ENCODE results near the gene FNIP1. TPM values are rescaled to one million over a fixed set of nuclear protein-coding genes. Genes with fewer than 3 reads are reported as not detected.
"Not testable (repeated sequence)": the region's sequence is repeated elsewhere in the genome, so short reads cannot be mapped to it uniquely, and the experiment has no call there.

The FNIP1 gene
- 10 to 100 TPM; 26.8 to 40.0 (median 32.7) TPM for polyA plus RNA-seq (ENCODE audit: low read depth in 6 of 6)

GRCh38 chr5:131796793-131797693 is at the start of gene FNIP1:
Gene FNIP1, minus strand, starts transcription at chr5:131797017. Its CDS starts 96 bp downstream, at chr5:131796921.
- Mint-ChIP-seq H3K36me3 (peaks cover 0 to 4% of the 10 kb centered on the region in 2 donors), H3K27me3 (no peaks in the 10 kb centered on the region), H3K4me1 (peaks cover 19 to 45% (median 32%) of the 10 kb centered on the region in 3 donors), H3K9me3 (no peaks in the 10 kb centered on the region), H3K27ac (peak within 1 kb of the TSS; percentile 96 to 99 (median 99)), H3K4me3 (peak within 1 kb of the TSS; percentile 86 to 98 (median 96))
- DNase-seq (peak; percentile 99), ATAC-seq (ENCODE audit: low read depth in 2 of 2) (peak; percentile 88)

- Mint-ChIP-seq H3K9me3 (peaks cover 9 to 83% (median 75%) of the 10 kb centered on the region in 7 donors), H3K4me3 (no peak overlapping the region), H3K27me3 (peaks cover 0 to 9% (median 0%) of the 10 kb centered on the region in 3 donors), H3K27ac (no peak overlapping the region), H3K36me3 (peaks cover 18 to 59% of the 10 kb centered on the region in 2 donors), H3K4me1 (no peaks in the 10 kb centered on the region)
- ATAC-seq (ENCODE audit: low read depth in 2 of 2) = no peak
- DNase-seq = no peak
Observed at GRCh38 chr5:131846536-131846935, 49.7 kb upstream of the FNIP1 start.

GRCh38 chr5:131845828-131846227 is 49.0 kb upstream of the FNIP1 start:
- Mint-ChIP-seq H3K9me3 (peaks cover 9 to 88% (median 74%) of the 10 kb centered on the region in 7 donors), H3K36me3 (peaks cover 18 to 61% of the 10 kb centered on the region in 2 donors), H3K27ac (no peak overlapping the region), H3K4me1 (no peaks in the 10 kb centered on the region), H3K27me3 (peaks cover 0 to 9% (median 3%) of the 10 kb centered on the region in 3 donors), H3K4me3 (no peak overlapping the region)
- DNase-seq (no peak), ATAC-seq (ENCODE audit: low read depth in 2 of 2) (no peak)

- not testable (repeated sequence) for ATAC-seq (ENCODE audit: low read depth in 2 of 2); H3K4me3 Mint-ChIP-seq; DNase-seq; H3K4me1 Mint-ChIP-seq
- Mint-ChIP-seq H3K27me3 (peaks cover 0 to 33% (median 28%) of the 10 kb centered on the region in 3 donors), H3K27ac (peak overlapping the region in 1 of 6 donors; percentile 51), H3K36me3 (peaks cover 18 to 63% of the 10 kb centered on the region in 2 donors), H3K9me3 (peaks cover 21 to 86% (median 76%) of the 10 kb centered on the region in 7 donors)
Observed at GRCh38 chr5:131842971-131843370, 46.2 kb upstream of the FNIP1 start.

DNA sequence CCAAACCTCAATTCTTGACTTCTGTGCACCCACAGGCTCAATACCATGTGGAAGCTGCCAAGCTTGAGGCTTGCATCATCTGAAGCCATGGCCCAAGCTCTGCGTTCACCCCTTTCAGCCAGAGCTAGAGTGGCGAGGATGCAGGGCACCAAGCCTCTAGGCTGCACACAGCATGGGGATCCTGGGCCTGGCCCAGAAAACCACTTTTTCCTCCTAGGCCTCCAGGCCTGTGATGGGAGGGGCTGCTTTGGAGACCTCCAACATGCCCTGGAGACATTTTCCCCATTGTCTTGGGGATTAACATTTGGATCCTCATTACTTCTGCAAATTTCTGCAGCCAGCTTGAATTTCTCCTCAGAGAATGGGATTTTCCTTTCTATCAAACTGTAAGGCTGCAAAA is 35.9 kb upstream of the FNIP1 start:
- peaks cover 0 to 15% (median 5%) of the 10 kb centered on the region in 7 donors for H3K9me3 Mint-ChIP-seq
- not testable (repeated sequence) for H3K4me3 Mint-ChIP-seq; H3K27ac Mint-ChIP-seq; H3K4me1 Mint-ChIP-seq; ATAC-seq (ENCODE audit: low read depth in 2 of 2); DNase-seq; H3K36me3 Mint-ChIP-seq
- H3K27me3 Mint-ChIP-seq = peaks cover 0 to 32% (median 4%) of the 10 kb centered on the region in 3 donors

- Mint-ChIP-seq H3K9me3 (peaks cover 0 to 11% (median 5%) of the 10 kb centered on the region in 7 donors), H3K27me3 (peaks cover 0 to 13% (median 4%) of the 10 kb centered on the region in 3 donors), H3K36me3 (no peaks in the 10 kb centered on the region), H3K27ac (no peak overlapping the region), H3K4me3 (no peak overlapping the region), H3K4me1 (no peaks in the 10 kb centered on the region)
- ATAC-seq (ENCODE audit: low read depth in 2 of 2) (no peak), DNase-seq (no peak)
Observed at GRCh38 chr5:131825404-131826013, 28.7 kb upstream of the FNIP1 start.

DNA sequence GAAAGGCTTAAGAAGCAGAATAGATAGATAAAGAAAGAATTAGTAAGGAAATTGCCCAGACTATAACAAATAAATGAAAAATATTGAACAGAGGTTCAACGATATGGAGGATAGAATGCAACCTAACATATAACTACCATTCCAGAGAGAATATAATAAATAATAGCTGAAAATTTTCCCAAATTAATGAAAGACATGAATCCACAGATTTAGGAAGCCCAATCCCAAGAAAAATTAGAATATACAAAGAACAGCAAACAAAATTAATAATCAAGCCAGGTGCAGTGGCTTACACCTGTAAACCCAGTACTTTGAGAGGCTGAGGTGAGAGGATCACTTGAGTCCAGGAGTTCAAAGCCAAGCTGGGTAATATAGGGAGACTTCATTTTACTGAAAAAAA is 27.8 kb upstream of the FNIP1 start:
- Mint-ChIP-seq H3K27ac (no peak overlapping the region), H3K4me1 (no peaks in the 10 kb centered on the region), H3K27me3 (peaks cover 0 to 13% (median 4%) of the 10 kb centered on the region in 3 donors), H3K9me3 (peaks cover 0 to 11% (median 5%) of the 10 kb centered on the region in 7 donors), H3K36me3 (no peaks in the 10 kb centered on the region), H3K4me3 (no peak overlapping the region)
- DNase-seq (no peak), ATAC-seq (ENCODE audit: low read depth in 2 of 2) (no peak)

GRCh38 chr5:131821221-131821620 is 24.4 kb upstream of the FNIP1 start:
- H3K4me3 Mint-ChIP-seq = no peak overlapping the region
- H3K9me3 Mint-ChIP-seq = peaks cover 0 to 4% (median 0%) of the 10 kb centered on the region in 7 donors
- DNase-seq (no peak), ATAC-seq (ENCODE audit: low read depth in 2 of 2) (no peak)
- no peaks in the 10 kb centered on the region for H3K36me3 Mint-ChIP-seq
- H3K27ac Mint-ChIP-seq = peak overlapping the region in 1 of 6 donors; percentile 18
- peaks cover 12 to 18% (median 14%) of the 10 kb centered on the region in 3 donors for H3K4me1 Mint-ChIP-seq
- no peaks in the 10 kb centered on the region for H3K27me3 Mint-ChIP-seq

DNA sequence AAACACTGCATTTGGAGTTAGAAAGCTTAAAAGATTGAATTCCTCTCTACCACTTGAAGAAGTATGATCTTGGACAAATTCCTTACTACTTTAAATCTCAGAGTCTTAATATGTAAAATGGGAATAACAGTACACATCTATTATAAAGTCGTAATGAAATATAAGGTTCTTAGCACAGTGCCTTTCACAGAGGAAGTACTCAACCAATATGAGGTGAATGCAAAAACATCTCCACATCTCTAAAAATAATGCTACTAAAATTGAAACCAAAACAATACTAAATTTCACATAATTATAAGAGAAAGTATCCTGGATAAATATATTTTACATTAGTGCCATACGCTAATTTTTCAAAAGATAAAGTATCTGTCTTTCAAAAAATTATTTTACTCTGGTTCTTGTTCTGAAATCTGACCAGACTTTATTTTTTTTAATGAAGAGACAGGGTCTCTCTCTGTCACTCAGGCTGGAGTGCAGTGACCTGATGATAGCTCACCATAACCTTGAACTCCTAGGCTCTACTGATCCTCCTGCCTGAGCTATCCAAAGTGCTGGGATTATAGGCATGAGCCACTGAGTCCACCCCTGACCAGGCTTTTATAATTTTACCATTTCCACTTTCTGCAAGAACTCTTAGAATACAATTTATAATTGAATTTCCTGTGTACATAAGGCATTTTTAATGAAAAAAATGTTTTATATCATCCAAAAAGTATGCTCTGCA is 21.3 kb upstream of the FNIP1 start:
- peak overlapping the region in 7 of 8 donors; percentile 16 to 77 (median 49) for H3K4me3 Mint-ChIP-seq
- ATAC-seq (ENCODE audit: low read depth in 2 of 2) = peak; percentile 32 to 48

DNA sequence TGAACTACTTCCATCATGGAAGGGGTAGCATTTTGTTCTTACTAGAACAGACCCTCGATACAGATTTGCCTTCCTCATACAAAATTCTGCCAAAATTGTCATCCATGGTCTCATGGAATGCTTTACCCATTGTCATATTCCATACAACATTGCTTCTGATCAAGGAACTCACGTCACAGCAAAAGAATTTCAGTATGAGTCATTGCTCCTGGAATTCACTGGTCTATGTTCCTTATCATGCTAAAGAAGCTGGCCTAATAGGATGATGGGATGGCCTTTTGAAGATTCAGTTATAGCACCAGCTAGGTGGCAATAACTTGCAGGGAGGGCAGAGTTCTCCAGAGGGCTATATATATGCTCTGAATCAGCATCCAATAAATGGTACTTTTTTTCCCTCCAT is 18.2 kb upstream of the FNIP1 start:
- Mint-ChIP-seq H3K4me1 (peaks cover 19 to 25% (median 19%) of the 10 kb centered on the region in 3 donors), H3K9me3 (no peaks in the 10 kb centered on the region), H3K27me3 (no peaks in the 10 kb centered on the region), H3K36me3 (no peaks in the 10 kb centered on the region), H3K4me3 (no peak overlapping the region), H3K27ac (peak overlapping the region in 1 of 6 donors; percentile 22)
- ATAC-seq (ENCODE audit: low read depth in 2 of 2) (no peak), DNase-seq (no peak)

More for the DNA sequence above, 21.3 kb upstream of the FNIP1 start:
- peaks cover 12 to 18% (median 14%) of the 10 kb centered on the region in 3 donors for H3K4me1 Mint-ChIP-seq
- no peaks in the 10 kb centered on the region for H3K27me3 Mint-ChIP-seq
- no peaks in the 10 kb centered on the region for H3K9me3 Mint-ChIP-seq
- H3K36me3 Mint-ChIP-seq = no peaks in the 10 kb centered on the region
- peak overlapping the region in 3 of 6 donors; percentile 55 to 68 (median 59) for H3K27ac Mint-ChIP-seq
- DNase-seq = no peak

GRCh38 chr5:131812371-131813160 is 15.7 kb upstream of the FNIP1 start:
- H3K27me3 Mint-ChIP-seq = no peaks in the 10 kb centered on the region
- ATAC-seq (ENCODE audit: low read depth in 2 of 2) (no peak), DNase-seq (no peak)
- H3K36me3 Mint-ChIP-seq = no peaks in the 10 kb centered on the region
- peaks cover 7 to 12% (median 8%) of the 10 kb centered on the region in 3 donors for H3K4me1 Mint-ChIP-seq
- no peak overlapping the region for H3K4me3 Mint-ChIP-seq
- H3K27ac Mint-ChIP-seq = no peak overlapping the region
- H3K9me3 Mint-ChIP-seq = no peaks in the 10 kb centered on the region

DNA sequence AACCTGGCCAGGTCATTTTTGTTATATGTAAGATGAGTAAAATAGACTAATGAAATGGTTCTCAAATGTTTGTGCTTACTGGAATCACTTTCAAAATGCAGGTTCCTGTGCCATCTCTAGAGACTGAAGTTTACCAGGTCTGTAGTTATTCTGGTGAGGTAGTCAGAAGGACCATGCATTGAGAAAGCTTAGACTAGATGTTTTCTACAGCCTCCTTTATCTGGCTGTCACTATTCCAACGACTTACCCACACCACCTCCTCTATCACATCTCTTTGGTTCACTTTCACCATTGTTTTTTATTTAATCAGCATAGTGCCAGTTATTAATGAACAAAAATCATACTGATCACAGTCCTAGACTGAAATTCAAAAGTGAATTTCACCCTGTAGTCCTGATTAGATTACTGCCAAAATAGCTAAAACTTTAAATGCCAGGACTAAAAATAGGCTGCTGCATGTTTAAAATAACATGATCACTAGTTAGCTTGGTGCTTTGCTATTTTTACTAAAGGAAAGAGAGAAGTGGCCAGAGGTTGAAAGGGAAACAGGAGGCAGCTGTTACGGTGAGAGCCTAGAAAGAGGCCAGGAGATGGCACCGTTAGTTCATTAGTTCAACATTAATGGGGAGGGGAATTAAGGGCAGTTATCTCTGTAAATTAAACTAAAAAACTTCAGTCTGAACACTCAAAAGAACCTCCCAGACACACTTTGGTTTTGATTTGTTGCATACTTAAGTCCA is 13.9 kb upstream of the FNIP1 start:
- no peaks in the 10 kb centered on the region for H3K27me3 Mint-ChIP-seq
- no peaks in the 10 kb centered on the region for H3K36me3 Mint-ChIP-seq
- H3K27ac Mint-ChIP-seq = peak overlapping the region in 2 of 6 donors; percentile 1 to 19
- ATAC-seq (ENCODE audit: low read depth in 2 of 2) = peak; percentile 27 to 48
- peak overlapping the region in 1 of 8 donors; percentile 4 for H3K4me3 Mint-ChIP-seq
- no peaks in the 10 kb centered on the region for H3K9me3 Mint-ChIP-seq
- DNase-seq = no peak
- peaks cover 5 to 7% (median 6%) of the 10 kb centered on the region in 3 donors for H3K4me1 Mint-ChIP-seq

All from naive B cell (primary cell).